Measurements from ENCODE around the gene DYSF. TPM values are rescaled to one million over a fixed set of nuclear protein-coding genes. Genes with fewer than 3 reads are reported as not detected.

DYSF gene
- total RNA-seq, 1 experiment from 2014 or later = 2.2 TPM

GRCh38 chr2:71589763-71590162 is 136.4 kb downstream of the DYSF start:
- no peak overlapping the region for H3K27ac Mint-ChIP-seq (ENCODE audit: unreplicated experiment)
- H3K27me3 Mint-ChIP-seq (ENCODE audit: insufficient read depth, unreplicated experiment) = peaks cover 7% of the 10 kb centered on the region
- H3K9me3 ChIP-seq = no peaks in the 10 kb centered on the region
- no peaks in the 10 kb centered on the region for H3K36me3 Mint-ChIP-seq (ENCODE audit: insufficient read depth, unreplicated experiment)
- H3K36me3 ChIP-seq (ENCODE audit: control insufficient read depth, insufficient read depth, low read length) = no peaks in the 10 kb centered on the region
- no peaks in the 10 kb centered on the region for H3K9me3 Mint-ChIP-seq (ENCODE audit: unreplicated experiment)
- no peak for DNase-seq
- no peaks in the 10 kb centered on the region for H3K4me1 Mint-ChIP-seq (ENCODE audit: low read depth, unreplicated experiment)
- H3K27me3 ChIP-seq (replicated peaks; ENCODE audit: control insufficient read depth, insufficient read depth, low read length) = no peaks in the 10 kb centered on the region
- intact Hi-C loops (cut with micrococcal nuclease; ENCODE audit: unreplicated experiment) = no loop called here
- no peak overlapping the region for H3K4me3 Mint-ChIP-seq (ENCODE audit: unreplicated experiment)
- no peak overlapping the region for H3K4me3 ChIP-seq (ENCODE audit: low read depth, low read length)
- BruUV-seq (replicated peaks) = no TSS peak
- POLR2A ChIA-PET = no interaction called here
- H3K4me1 ChIP-seq = no peaks in the 10 kb centered on the region
- CTCF ChIA-PET = no interaction called here
- no peak for TF ChIP-seq CTCF (IDR thresholded peaks at IDR 0.05; ENCODE audit: insufficient read depth in 1 of 2, low read depth in 1 of 2, low read length in 1 of 2, severe bottlenecking in 1 of 2, unreplicated experiment in 1 of 2)

GRCh38 chr2:71591044-71591443 is 137.7 kb downstream of the DYSF start:
- Mint-ChIP-seq H3K4me3 (ENCODE audit: unreplicated experiment) (no peak overlapping the region), H3K27me3 (ENCODE audit: insufficient read depth, unreplicated experiment) (peaks cover 7% of the 10 kb centered on the region), H3K9me3 (ENCODE audit: unreplicated experiment) (no peaks in the 10 kb centered on the region), H3K4me1 (ENCODE audit: low read depth, unreplicated experiment) (no peaks in the 10 kb centered on the region), H3K36me3 (ENCODE audit: insufficient read depth, unreplicated experiment) (no peaks in the 10 kb centered on the region), H3K27ac (ENCODE audit: unreplicated experiment) (no peak overlapping the region)
- Histone ChIP-seq H3K36me3 (ENCODE audit: control insufficient read depth, insufficient read depth, low read length) (no peaks in the 10 kb centered on the region), H3K27me3 (replicated peaks; ENCODE audit: control insufficient read depth, insufficient read depth, low read length) (no peaks in the 10 kb centered on the region), H3K4me1 (no peaks in the 10 kb centered on the region), H3K9me3 (no peaks in the 10 kb centered on the region), H3K4me3 (ENCODE audit: low read depth, low read length) (no peak overlapping the region)
- no TSS peak for BruUV-seq (replicated peaks)
- ChIA-PET POLR2A (no interaction called here), CTCF (no interaction called here)
- intact Hi-C loops (cut with micrococcal nuclease; ENCODE audit: unreplicated experiment) = no loop called here
- no peak for TF ChIP-seq CTCF (IDR thresholded peaks at IDR 0.05; ENCODE audit: insufficient read depth in 1 of 2, low read depth in 1 of 2, low read length in 1 of 2, severe bottlenecking in 1 of 2, unreplicated experiment in 1 of 2)
- DNase-seq = no peak

- no peak for DNase-seq
- peaks cover 7% of the 10 kb centered on the region for H3K27me3 Mint-ChIP-seq (ENCODE audit: insufficient read depth, unreplicated experiment)
- POLR2A ChIA-PET = interaction anchor here (0.6 kb wide), 1 partner anchor 209 kb away, joined by 6 read pairs; no protein-coding TSS in a partner anchor
Measured at GRCh38 chr2:71592181-71592711, 138.9 kb downstream of the DYSF start.

More at GRCh38 chr2:71592181-71592711, 138.9 kb downstream of the DYSF start:
- no peak for TF ChIP-seq CTCF (IDR thresholded peaks at IDR 0.05; ENCODE audit: insufficient read depth in 1 of 2, low read depth in 1 of 2, low read length in 1 of 2, severe bottlenecking in 1 of 2, unreplicated experiment in 1 of 2)
- no peak overlapping the region for H3K4me3 ChIP-seq (ENCODE audit: low read depth, low read length)
- Mint-ChIP-seq H3K36me3 (ENCODE audit: insufficient read depth, unreplicated experiment) (no peaks in the 10 kb centered on the region), H3K9me3 (ENCODE audit: unreplicated experiment) (no peaks in the 10 kb centered on the region), H3K27ac (ENCODE audit: unreplicated experiment) (no peak overlapping the region), H3K4me1 (ENCODE audit: low read depth, unreplicated experiment) (no peaks in the 10 kb centered on the region), H3K4me3 (ENCODE audit: unreplicated experiment) (no peak overlapping the region)
- no peaks in the 10 kb centered on the region for H3K36me3 ChIP-seq (ENCODE audit: control insufficient read depth, insufficient read depth, low read length)
- H3K27me3 ChIP-seq (replicated peaks; ENCODE audit: control insufficient read depth, insufficient read depth, low read length) = no peaks in the 10 kb centered on the region
- no TSS peak for BruUV-seq (replicated peaks)
- CTCF ChIA-PET = interaction anchor here (0.6 kb wide), 1 partner anchor 393 kb away, joined by 6 read pairs; no protein-coding TSS in a partner anchor
- H3K4me1 ChIP-seq = no peaks in the 10 kb centered on the region
- H3K9me3 ChIP-seq = no peaks in the 10 kb centered on the region
- intact Hi-C loops (cut with micrococcal nuclease; ENCODE audit: unreplicated experiment) = no loop called here

All from Caco-2 (cell line).